SK-N-SH (cell line): ENCODE data around the gene DOCK4.

ENCODE experiments used
- CTCF ChIP-seq: fragments of 200-600 bp; sonication (generic); IDR thresholded peaks from 2 replicates; pipeline ENCODE4 v1.6.1; 2017; ENCODE audit warnings: antibody characterized with exemption, mild to moderate bottlenecking, moderate library complexity
- FOXM1 ChIP-seq: IDR thresholded peaks from 2 replicates; pipeline ENCODE4 v1.4.0; 2012; ENCODE audit warnings: low read depth, mild to moderate bottlenecking
- GABPA ChIP-seq: IDR thresholded peaks from 2 replicates; pipeline ENCODE4 v1.4.0; 2012; ENCODE audit warnings: low read depth, mild to moderate bottlenecking
- JUND ChIP-seq: IDR thresholded peaks from 2 replicates; pipeline ENCODE4 v1.4.0; 2012
- MAX ChIP-seq: IDR thresholded peaks from 2 replicates; pipeline ENCODE4 v1.4.0; 2012; ENCODE audit warnings: low read depth
- REST ChIP-seq: IDR thresholded peaks from 2 replicates; pipeline ENCODE4 v1.6.1; 2012; ENCODE audit warnings: mild to moderate bottlenecking, low read depth, low read length, moderate library complexity
- USF2 ChIP-seq: fragments of 150-350 bp; IDR thresholded peaks from 2 replicates; pipeline ENCODE4 v1.6.1; 2017; ENCODE audit warnings: antibody characterized with exemption, low read length, low read depth, borderline replicate concordance
- ZBTB33 ChIP-seq: IDR thresholded peaks from 2 replicates; pipeline ENCODE4 v1.4.0; 2012; ENCODE audit warnings: low read depth, borderline replicate concordance

- TF ChIP-seq MAX (no peak), REST (no peak), FOXM1 (no peak), GABPA (no peak), USF2 (no peak), JUND (no peak), ZBTB33 (no peak), CTCF (no peak)
These were observed 170.1 kb downstream of the DOCK4 start for GRCh38 chr7:112036071-112036470.
